Measurements from ENCODE around the gene PRDM5.

GRCh38 chr4:120918092-120918491 is 4.4 kb downstream of the PRDM5 start:
- no peak for TF ChIP-seq CTCF (IDR thresholded peaks at IDR 0.05)
- TF ChIP-seq POLR2AphosphoS5 (IDR thresholded peaks at IDR 0.05), result no peak
- no peak for TF ChIP-seq POLR2A (IDR thresholded peaks at IDR 0.05)

All from prostate gland (tissue), 2 donors.